Heart right ventricle (tissue), 16 donors: ENCODE results near the gene PRMT7. TPM values are rescaled to one million over a fixed set of nuclear protein-coding genes. Genes with fewer than 3 reads are reported as not detected.

ENCODE experiments used
- ATAC-seq, 8 donors: fragments of 200-7000 bp; cut with Tn5 transposase; one replicate each; pipeline ENCODE4 v1.9.1; 2020; ENCODE audit warnings: mild to moderate bottlenecking in 8 of 8, moderate library complexity in 8 of 8, moderate number of reproducible peaks in 1 of 8
- DNase-seq, 2 donors: peaks; one replicate each; pipeline ENCODE4 v3.0.0-alpha.2; 2020
- H3K27ac ChIP-seq, 10 donors: fragments of 200-600 bp; sonication (generic) in 2 of 10; one replicate each; pipeline versions ENCODE4 v1.5.0 to v1.8.0; 2020 to 2022; ENCODE audit warnings: mild to moderate bottlenecking in 3 of 10
- H3K27me3 ChIP-seq, 7 donors: fragments of 200-600 bp; one replicate each; pipeline ENCODE4 v1.8.0; 2021 to 2022; ENCODE audit warnings: mild to moderate bottlenecking in 2 of 7
- H3K36me3 ChIP-seq, 9 donors: fragments of 200-600 bp; sonication (generic) in 1 of 9; one replicate each; pipeline versions ENCODE4 v1.5.0 to v1.8.0; 2020 to 2022; ENCODE audit warnings: mild to moderate bottlenecking in 2 of 9
- H3K4me1 ChIP-seq, 9 donors: fragments of 200-600 bp; sonication (generic) in 1 of 9; one replicate each; pipeline versions ENCODE4 v1.5.0 to v1.8.0; 2020 to 2022; ENCODE audit warnings: mild to moderate bottlenecking in 4 of 9
- H3K4me3 ChIP-seq, 10 donors: fragments of 200-600 bp; sonication (generic) in 2 of 10; one replicate each; pipeline versions ENCODE4 v1.5.0 to v1.8.0; 2020 to 2022; ENCODE audit warnings: mild to moderate bottlenecking in 7 of 10, moderate library complexity in 2 of 10
- H3K9me3 ChIP-seq, 11 donors: fragments of 200-600 bp in 10 of 11; sonication (generic) in 2 of 11; one replicate each; pipeline versions ENCODE4 v1.5.0 to v1.8.0; 2013 to 2022; ENCODE audit warnings: mild to moderate bottlenecking in 2 of 11, control low read depth in 1 of 11, moderate library complexity in 1 of 11
- WGBS, 2 donors: extraction: QIAGEN DNeasy Blood & Tissue Kit; methylation state at CpG; one replicate each; pipeline ENCODE4 v1.1.7; 2013; ENCODE audit warnings: inconsistent platforms in 1 of 2; 5-methylcytosine and 5-hydroxymethylcytosine counted together
- intact Hi-C, 10 donors: fragments of 100-400 bp; cut with DNase I; formaldehyde crosslinking; loops; one replicate each; pipeline versions ENCODE4 v1.11.1 to v1.14.2; 2022
- long read RNA-seq, 3 donors: library from polyadenylated mRNA; unstranded; transcript quantifications; one replicate each; pipeline ENCODE4 v2.0.0, GENCODE V29; 2020 to 2021
- polyA plus RNA-seq, 2 donors: library from polyadenylated mRNA; stranded (reverse); fragments of 200-250 nt; gene quantifications; one replicate each; pipeline ENCODE4 v1.2.3, GENCODE V29; 2013
- total RNA-seq, 10 donors: library from RNA; stranded (reverse); fragmentation: NEBNext Ultra II Directional in 3 of 10; extraction: Animal tissue kit (Norgen Biotek cat#: 25700) in 3 of 10; gene quantifications; one replicate each; pipeline versions ENCODE4 v1.2.1 to v1.2.4, GENCODE V29; 2021 to 2023
- TF ChIP-seq, protein P1 (sequence below), 9 donors: fragments of 200-600 bp; sonication (generic) in 2 of 9; IDR thresholded peaks; one replicate each; pipeline versions ENCODE4 v1.5.0 to v1.8.0; 2021 to 2022; ENCODE audit warnings: antibody characterized with exemption in 9 of 9, mild to moderate bottlenecking in 5 of 9, moderate library complexity in 1 of 9
- donor health status: Arrhythmogenic right ventricular cardiomyopathy.
- donor health status: ischemic (EF 13 %, LVEDD 7.1; RV severe dilation, severe dysfunction).
- donor health status: healthy with polysubstance abuse.
- donor health status: DM: no; HTN: yes; CAD: no.
- donor health status: DM: no; HTN: no; CAD: no.
- donor health status: ischemic (EF 25% LVEDD 6.9; RV normal size, moderate dysfunction).
- donor health status: ischemic (EF 25% LVEDD 5.7; RV mildly dilated, moderate dysfunction).
- donor health status: healthy.
- donor health status: DM: yes; HTN: yes; CAD: no.
- donor health status: Ischemic cardiomyopathy.
- donor health status: ischemic (EF 35%, LVEDD 5.7; RV mildly dilated, moderate dysfunction).
- donor health status: nonischemic (EF 11% LVEDD 7.7; RV severe dilation, severe dysfunction).
- donor health status: DM: yes; HTN: yes; CAD: no.
- donor health status: PGD.
- donor health status: ischemic (EF 29% LVEDD 5.4; RV normal size, mild dysfunction).
- donor health status: nonischemic (EF 23%, LVEDD 6.1; RV moderate dilation, normal function).

The PRMT7 gene, protein sequence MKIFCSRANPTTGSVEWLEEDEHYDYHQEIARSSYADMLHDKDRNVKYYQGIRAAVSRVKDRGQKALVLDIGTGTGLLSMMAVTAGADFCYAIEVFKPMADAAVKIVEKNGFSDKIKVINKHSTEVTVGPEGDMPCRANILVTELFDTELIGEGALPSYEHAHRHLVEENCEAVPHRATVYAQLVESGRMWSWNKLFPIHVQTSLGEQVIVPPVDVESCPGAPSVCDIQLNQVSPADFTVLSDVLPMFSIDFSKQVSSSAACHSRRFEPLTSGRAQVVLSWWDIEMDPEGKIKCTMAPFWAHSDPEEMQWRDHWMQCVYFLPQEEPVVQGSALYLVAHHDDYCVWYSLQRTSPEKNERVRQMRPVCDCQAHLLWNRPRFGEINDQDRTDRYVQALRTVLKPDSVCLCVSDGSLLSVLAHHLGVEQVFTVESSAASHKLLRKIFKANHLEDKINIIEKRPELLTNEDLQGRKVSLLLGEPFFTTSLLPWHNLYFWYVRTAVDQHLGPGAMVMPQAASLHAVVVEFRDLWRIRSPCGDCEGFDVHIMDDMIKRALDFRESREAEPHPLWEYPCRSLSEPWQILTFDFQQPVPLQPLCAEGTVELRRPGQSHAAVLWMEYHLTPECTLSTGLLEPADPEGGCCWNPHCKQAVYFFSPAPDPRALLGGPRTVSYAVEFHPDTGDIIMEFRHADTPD
- total RNA-seq (10 to 100 TPM; 22.0 to 39.2 (median 30.7) TPM), polyA plus RNA-seq (10 to 100 TPM; 18.1 to 57.8 TPM)
- long read RNA-seq, donor 1, partial matches to known transcripts = 12 of 52 reads
- long read RNA-seq, donor 1, other reads (novel, unspliced or antisense) = 39 of 52 reads
- long read RNA-seq, donor 2, partial matches to known transcripts = 10 of 49 reads
- long read RNA-seq, donor 2, other reads (novel, unspliced or antisense) = 37 of 49 reads
- long read RNA-seq, donor 3, partial matches to known transcripts = 6 of 108 reads
- long read RNA-seq, donor 3, other reads (novel, unspliced or antisense) = 97 of 108 reads

- TF ChIP-seq, protein P1, sequence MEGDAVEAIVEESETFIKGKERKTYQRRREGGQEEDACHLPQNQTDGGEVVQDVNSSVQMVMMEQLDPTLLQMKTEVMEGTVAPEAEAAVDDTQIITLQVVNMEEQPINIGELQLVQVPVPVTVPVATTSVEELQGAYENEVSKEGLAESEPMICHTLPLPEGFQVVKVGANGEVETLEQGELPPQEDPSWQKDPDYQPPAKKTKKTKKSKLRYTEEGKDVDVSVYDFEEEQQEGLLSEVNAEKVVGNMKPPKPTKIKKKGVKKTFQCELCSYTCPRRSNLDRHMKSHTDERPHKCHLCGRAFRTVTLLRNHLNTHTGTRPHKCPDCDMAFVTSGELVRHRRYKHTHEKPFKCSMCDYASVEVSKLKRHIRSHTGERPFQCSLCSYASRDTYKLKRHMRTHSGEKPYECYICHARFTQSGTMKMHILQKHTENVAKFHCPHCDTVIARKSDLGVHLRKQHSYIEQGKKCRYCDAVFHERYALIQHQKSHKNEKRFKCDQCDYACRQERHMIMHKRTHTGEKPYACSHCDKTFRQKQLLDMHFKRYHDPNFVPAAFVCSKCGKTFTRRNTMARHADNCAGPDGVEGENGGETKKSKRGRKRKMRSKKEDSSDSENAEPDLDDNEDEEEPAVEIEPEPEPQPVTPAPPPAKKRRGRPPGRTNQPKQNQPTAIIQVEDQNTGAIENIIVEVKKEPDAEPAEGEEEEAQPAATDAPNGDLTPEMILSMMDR (IDR thresholded peaks at IDR 0.05) = peak in 4 of 9 donors; percentile 31 to 67 (median 56)
- peak within 1 kb of the TSS; percentile 68 to 98 (median 91) for H3K4me3 ChIP-seq
- DNase-seq (peak; percentile 88 to 90), ATAC-seq (peak; percentile 100)
- peak within 1 kb of the TSS; percentile 3 to 90 (median 84) for H3K27ac ChIP-seq
- no peaks in the 10 kb centered on the region for H3K27me3 ChIP-seq
- peaks cover 0 to 68% (median 18%) of the 10 kb centered on the region in 9 donors for H3K36me3 ChIP-seq
- H3K9me3 ChIP-seq = no peaks in the 10 kb centered on the region
- intact Hi-C loops = loop anchor here in 7 of 10 donors (2.0 to 5.0 kb wide), 3 partner anchors 22 to 49 kb away; partner anchors contain the start of gene SLC7A6 (in 7 of the 7)
- 0 to 1% methylated on average over 62 of the region's 62 CpGs for WGBS, 2 donors
- peaks cover 12 to 45% (median 34%) of the 10 kb centered on the region in 9 donors for H3K4me1 ChIP-seq
Observed at GRCh38 chr16:68310774-68311511, at the start of gene PRMT7, which contains the start of gene SLC7A6OS. PRMT7 (plus strand) TSS chr16:68311019; CDS start chr16:68315980, 4,961 bp downstream. SLC7A6OS (minus strand) TSS chr16:68310946; CDS start chr16:68310926, 20 bp downstream.

- intact Hi-C loops = loop anchor here in 9 of 10 donors (1.0 to 5.0 kb wide), 7 partner anchors 21 to 65 kb away; partner anchors contain the start of genes PRMT7 (in 7 of the 9) and SLC7A6OS (in 7 of the 9)
- TF ChIP-seq, protein P1 (IDR thresholded peaks at IDR 0.05) = no peak
- Histone ChIP-seq H3K4me3 (peak overlapping the region; percentile 67 to 98 (median 92)), H3K9me3 (no peaks in the 10 kb centered on the region), H3K36me3 (peaks cover 0 to 32% (median 11%) of the 10 kb centered on the region in 9 donors), H3K4me1 (peaks cover 4 to 85% (median 41%) of the 10 kb centered on the region in 9 donors), H3K27ac (peak overlapping the region; percentile 96 to 99 (median 98)), H3K27me3 (no peaks in the 10 kb centered on the region)
- WGBS, 2 donors = 33 to 36% methylated on average over 11 of the region's 11 CpGs
- ATAC-seq (no peak), DNase-seq (no peak)
Observed at GRCh38 chr16:68263559-68264127, 47.2 kb upstream of the PRMT7 start.

DNA sequence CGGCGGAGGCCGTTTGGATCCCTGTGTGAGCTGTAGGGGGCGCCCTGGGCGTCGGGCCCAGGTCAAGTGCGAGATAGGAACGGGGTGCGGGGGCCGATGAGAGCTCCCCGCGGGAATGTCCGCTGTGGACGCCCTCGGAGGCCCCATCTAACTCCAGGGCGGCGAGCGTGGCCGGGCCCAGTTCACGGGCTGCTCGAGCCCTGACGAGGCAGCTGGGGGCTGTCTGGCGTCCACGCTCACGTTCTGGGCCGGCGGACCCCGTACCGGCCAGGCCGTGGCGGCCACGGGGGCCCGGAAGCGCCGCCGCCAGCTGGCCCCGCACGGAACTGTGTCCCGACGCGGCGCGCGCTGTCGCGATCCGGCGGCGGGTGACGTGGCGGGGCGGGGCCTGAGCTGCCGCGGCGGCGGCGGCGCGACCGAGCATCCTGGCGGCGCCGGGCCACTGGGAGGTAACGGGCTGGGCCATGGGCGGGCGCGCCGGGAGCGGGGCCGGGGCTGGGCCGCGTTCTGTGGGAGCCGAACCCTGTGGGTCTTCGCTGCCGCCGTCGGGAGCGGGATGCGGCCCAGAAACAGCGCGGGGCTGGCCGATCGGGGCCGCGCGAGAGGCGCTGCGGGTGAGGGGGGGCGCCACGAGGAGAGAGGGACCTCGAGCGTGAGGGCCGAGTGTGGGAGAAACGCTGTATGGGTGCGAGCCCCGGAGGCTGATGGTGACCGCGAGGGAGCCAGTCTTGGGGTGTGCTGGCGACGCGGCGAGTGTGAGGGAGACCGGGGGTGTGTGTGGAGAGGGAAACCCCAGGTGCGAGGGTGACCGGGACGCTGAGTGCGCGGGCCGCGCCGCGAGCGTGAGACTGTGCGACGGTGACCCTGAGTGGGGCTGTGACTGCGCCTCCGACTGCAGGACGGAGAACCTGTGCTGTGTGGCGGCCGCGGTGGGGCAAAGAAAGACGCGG is 46.4 kb upstream of the PRMT7 start, which contains the start of gene SLC7A6:
Gene SLC7A6 (plus strand): TSS at position 399 of the 950 bp plus-strand sequence. CDS start 10,201 bp downstream, outside the sequence.
- no peaks in the 10 kb centered on the region for H3K27me3 ChIP-seq
- ATAC-seq (peak; percentile 63 to 87 (median 74)), DNase-seq (peak; percentile 75 to 80)
- TF ChIP-seq, protein P1 (IDR thresholded peaks at IDR 0.05) = peak; percentile 57 to 93 (median 83)
- H3K36me3 ChIP-seq = peaks cover 0 to 26% (median 11%) of the 10 kb centered on the region in 9 donors
- H3K9me3 ChIP-seq = no peaks in the 10 kb centered on the region
- 0% methylated on average over 109 to 123 of the region's 123 CpGs for WGBS, 2 donors
- intact Hi-C loops = loop anchor here in 8 of 10 donors (2.0 to 5.0 kb wide), 5 partner anchors 20 to 63 kb away; partner anchors contain the start of genes PRMT7 (in 7 of the 8) and SLC7A6OS (in 7 of the 8)
- H3K4me1 ChIP-seq = peaks cover 4 to 85% (median 46%) of the 10 kb centered on the region in 9 donors
- H3K4me3 ChIP-seq = peak within 1 kb of the TSS; percentile 67 to 98 (median 92)
- H3K27ac ChIP-seq = peak within 1 kb of the TSS; percentile 96 to 99 (median 98)
